AG09309 (cell line): ENCODE measurements around the gene TBC1D32.
A peak's percentile ranks its signal among the peaks of the same experiment; 100 is the strongest.
"Not testable (repeated sequence)": the region's sequence is repeated elsewhere in the genome, so short reads cannot be mapped to it uniquely, and the experiment has no call there.

ENCODE experiments used
- DNase-seq: peaks from one replicate; pipeline ENCODE4 v3.0.0-alpha.2; 2010; ENCODE audit warnings: low read depth
- H3K4me3 ChIP-seq: 2 replicates; pipeline ENCODE4 v1.5.1; 2011; ENCODE audit warnings: mild to moderate bottlenecking, low read depth, low read length, moderate library complexity; ENCODE audit not compliant: control insufficient read depth
- CTCF ChIP-seq: IDR thresholded peaks from 2 replicates; pipeline ENCODE4 v1.5.1; 2011; ENCODE audit warnings: mild to moderate bottlenecking, low read depth, low read length, inconsistent platforms; ENCODE audit not compliant: insufficient read depth, control insufficient read depth; ENCODE audit errors: missing control alignments

TBC1D32 gene

GRCh38 chr6:121347484-121347883 lies 13.2 kb upstream of the TBC1D32 start:
- DNase-seq, result no peak
- no peak for TF ChIP-seq CTCF
- no peak overlapping the region for H3K4me3 ChIP-seq

- DNase-seq, result no peak
- no peak for TF ChIP-seq CTCF
These were observed 10.3 kb upstream of the TBC1D32 start for GRCh38 chr6:121344539-121344938.

GRCh38 chr6:121339639-121340226 lies 5.5 kb upstream of the TBC1D32 start:
- H3K4me3 ChIP-seq, result no peak overlapping the region
- DNase-seq, result no peak
- no peak for TF ChIP-seq CTCF

More at GRCh38 chr6:121344539-121344938, 10.3 kb upstream of the TBC1D32 start:
- no peak overlapping the region for H3K4me3 ChIP-seq

- TF ChIP-seq CTCF, result no peak
- no peak overlapping the region for H3K4me3 ChIP-seq
- DNase-seq, result no peak
These were observed 4.7 kb upstream of the TBC1D32 start for GRCh38 chr6:121338956-121339355.

GRCh38 chr6:121338366-121338765 lies 4.1 kb upstream of the TBC1D32 start:
- H3K4me3 ChIP-seq, result no peak overlapping the region
- TF ChIP-seq CTCF, result no peak

GRCh38 chr6:121335087-121336008 lies 1.1 kb upstream of the TBC1D32 start:
- TF ChIP-seq CTCF, result no peak
- H3K4me3 ChIP-seq, result peak overlapping the region; percentile 70
- DNase-seq, result no peak

More at GRCh38 chr6:121338366-121338765, 4.1 kb upstream of the TBC1D32 start:
- DNase-seq, result no peak

- H3K4me3 ChIP-seq, result peak overlapping the region; percentile 70; the same call in 1 of the 2 replicates
- not testable (repeated sequence) for DNase-seq
These were observed 586 bp downstream of the TBC1D32 start for GRCh38 chr6:121333694-121334093.
